ENCODE data around the gene INKA1. TPM values are rescaled to one million over a fixed set of nuclear protein-coding genes. Genes with fewer than 3 reads are reported as not detected.

Gene INKA1
- total RNA-seq, 1 experiment from 2014 or later, result 1.3 TPM

DNA sequence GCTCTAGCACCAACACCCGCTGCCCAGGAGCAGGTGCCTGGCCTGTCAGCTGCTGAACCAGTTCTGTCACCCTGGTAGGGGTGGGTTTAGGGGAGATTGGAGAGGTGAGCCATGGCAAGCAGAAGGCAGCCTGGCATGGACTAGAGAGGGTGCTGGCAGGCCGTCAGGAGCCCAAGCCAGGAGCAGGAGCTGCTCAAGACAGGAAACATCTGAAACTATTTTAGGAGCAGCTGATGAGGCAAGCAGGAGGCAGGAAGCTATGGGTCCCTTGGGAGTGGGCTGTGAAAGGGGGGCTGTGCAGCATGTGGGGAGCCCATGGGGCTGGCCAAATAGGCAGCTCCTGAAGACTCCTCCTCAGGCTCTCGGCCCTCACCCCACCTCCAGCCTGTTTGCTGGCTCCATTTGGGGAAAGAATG lies 2.3 kb downstream of the INKA1 start:
- Histone ChIP-seq H2AFZ (ENCODE audit: low read length) (no peak overlapping the region), H3K27me3 (ENCODE audit: low read length) (no peaks in the 10 kb centered on the region), H3K36me3 (ENCODE audit: low read depth, low read length) (no peaks in the 10 kb centered on the region), H3K4me1 (ENCODE audit: insufficient read depth, low read length) (peaks cover 12% of the 10 kb centered on the region; the same call in 1 of the 2 replicates), H3K4me2 (ENCODE audit: low read length) (no peak overlapping the region), H3K9ac (ENCODE audit: low read length) (no peak overlapping the region), H3F3A (ENCODE audit: low read length, unreplicated experiment) (no peaks in the 10 kb centered on the region), H3K27ac (ENCODE audit: low read length) (no peak overlapping the region), H3K4me3 (ENCODE audit: low read length) (no peak overlapping the region), H3K79me2 (ENCODE audit: low read length) (no peaks in the 10 kb centered on the region), H3K9me3 (ENCODE audit: low read length) (no peaks in the 10 kb centered on the region), H4K20me1 (ENCODE audit: low read length) (no peaks in the 10 kb centered on the region), H3K9me2 (replicated peaks; ENCODE audit: low read length) (no peaks in the 10 kb centered on the region)
- no peak for ATAC-seq
- intact Hi-C loops (cut with micrococcal nuclease), result no loop called here
- ChIA-PET POLR2A (ENCODE audit: unreplicated experiment) (no interaction called here), CTCF (no interaction called here)
- no peak for TF ChIP-seq EZH2 (IDR thresholded peaks at IDR 0.05; ENCODE audit: low read length, unreplicated experiment)
- peak; percentile 47 for DNase-seq
- no TSS peak for BruUV-seq (replicated peaks)

DNA sequence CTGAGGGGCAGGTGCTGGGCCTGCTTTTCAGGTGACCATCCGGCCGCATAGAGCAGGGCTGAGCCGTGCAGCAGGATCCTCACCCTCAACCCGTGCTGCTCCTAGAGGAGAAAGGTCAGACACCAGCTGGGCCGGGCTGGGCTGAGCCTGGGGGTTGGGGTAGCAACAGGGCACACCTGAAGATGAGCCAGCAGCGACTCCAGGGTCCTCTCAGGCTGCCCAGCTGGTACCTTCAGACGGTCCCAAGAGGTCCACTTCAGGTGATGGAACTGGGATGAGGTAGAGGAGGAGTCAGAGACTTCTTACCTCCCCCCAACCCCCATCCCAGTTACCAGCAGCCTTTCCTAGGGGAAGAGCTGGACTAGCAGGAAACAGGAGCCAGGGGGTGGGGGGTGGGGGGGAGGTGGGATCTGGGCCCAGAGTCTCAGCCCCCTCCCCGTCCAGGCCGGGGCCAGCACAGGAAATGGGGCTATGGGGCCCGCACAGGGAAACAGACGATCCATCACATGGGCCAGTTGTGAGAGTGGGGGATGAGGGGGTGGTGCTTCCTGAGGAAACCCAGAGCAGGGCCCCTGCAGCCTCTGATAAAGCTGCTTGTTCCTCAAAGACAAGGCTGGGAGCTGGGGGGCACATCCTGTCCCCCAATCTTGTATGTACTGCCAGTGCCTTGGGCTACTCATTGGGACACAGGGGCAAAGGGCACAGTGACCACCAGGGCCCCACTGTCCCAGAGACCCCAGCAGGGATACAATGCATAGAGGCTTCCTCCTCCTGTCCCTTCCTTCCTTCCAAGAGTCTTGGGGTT lies 3.0 kb downstream of the INKA1 start:
- Histone ChIP-seq H3K4me3 (ENCODE audit: low read length) (no peak overlapping the region), H3K27me3 (ENCODE audit: low read length) (no peaks in the 10 kb centered on the region), H3K36me3 (ENCODE audit: low read depth, low read length) (no peaks in the 10 kb centered on the region), H4K20me1 (ENCODE audit: low read length) (no peaks in the 10 kb centered on the region), H3K9me2 (replicated peaks; ENCODE audit: low read length) (no peaks in the 10 kb centered on the region), H3K4me1 (ENCODE audit: insufficient read depth, low read length) (peaks cover 12% of the 10 kb centered on the region; the same call in 1 of the 2 replicates), H3K79me2 (ENCODE audit: low read length) (no peaks in the 10 kb centered on the region), H3K9ac (ENCODE audit: low read length) (no peak overlapping the region), H3K27ac (ENCODE audit: low read length) (no peak overlapping the region), H2AFZ (ENCODE audit: low read length) (no peak overlapping the region), H3K9me3 (ENCODE audit: low read length) (no peaks in the 10 kb centered on the region), H3K4me2 (ENCODE audit: low read length) (no peak overlapping the region), H3F3A (ENCODE audit: low read length, unreplicated experiment) (no peaks in the 10 kb centered on the region)
- ChIA-PET POLR2A (ENCODE audit: unreplicated experiment) (no interaction called here), CTCF (no interaction called here)
- intact Hi-C loops (cut with micrococcal nuclease), result no loop called here
- TF ChIP-seq, protein P1, sequence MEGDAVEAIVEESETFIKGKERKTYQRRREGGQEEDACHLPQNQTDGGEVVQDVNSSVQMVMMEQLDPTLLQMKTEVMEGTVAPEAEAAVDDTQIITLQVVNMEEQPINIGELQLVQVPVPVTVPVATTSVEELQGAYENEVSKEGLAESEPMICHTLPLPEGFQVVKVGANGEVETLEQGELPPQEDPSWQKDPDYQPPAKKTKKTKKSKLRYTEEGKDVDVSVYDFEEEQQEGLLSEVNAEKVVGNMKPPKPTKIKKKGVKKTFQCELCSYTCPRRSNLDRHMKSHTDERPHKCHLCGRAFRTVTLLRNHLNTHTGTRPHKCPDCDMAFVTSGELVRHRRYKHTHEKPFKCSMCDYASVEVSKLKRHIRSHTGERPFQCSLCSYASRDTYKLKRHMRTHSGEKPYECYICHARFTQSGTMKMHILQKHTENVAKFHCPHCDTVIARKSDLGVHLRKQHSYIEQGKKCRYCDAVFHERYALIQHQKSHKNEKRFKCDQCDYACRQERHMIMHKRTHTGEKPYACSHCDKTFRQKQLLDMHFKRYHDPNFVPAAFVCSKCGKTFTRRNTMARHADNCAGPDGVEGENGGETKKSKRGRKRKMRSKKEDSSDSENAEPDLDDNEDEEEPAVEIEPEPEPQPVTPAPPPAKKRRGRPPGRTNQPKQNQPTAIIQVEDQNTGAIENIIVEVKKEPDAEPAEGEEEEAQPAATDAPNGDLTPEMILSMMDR (conservative IDR thresholded peaks at IDR 0.05; ENCODE audit: low read depth, low read length), result no peak
- no peak for TF ChIP-seq EZH2 (IDR thresholded peaks at IDR 0.05; ENCODE audit: low read length, unreplicated experiment)
- TF ChIP-seq EZH2phosphoT487 (IDR thresholded peaks at IDR 0.05; ENCODE audit: borderline replicate concordance, low read length), result no peak
- ATAC-seq (no peak), DNase-seq (no peak)
- no TSS peak for BruUV-seq (replicated peaks)

DNA sequence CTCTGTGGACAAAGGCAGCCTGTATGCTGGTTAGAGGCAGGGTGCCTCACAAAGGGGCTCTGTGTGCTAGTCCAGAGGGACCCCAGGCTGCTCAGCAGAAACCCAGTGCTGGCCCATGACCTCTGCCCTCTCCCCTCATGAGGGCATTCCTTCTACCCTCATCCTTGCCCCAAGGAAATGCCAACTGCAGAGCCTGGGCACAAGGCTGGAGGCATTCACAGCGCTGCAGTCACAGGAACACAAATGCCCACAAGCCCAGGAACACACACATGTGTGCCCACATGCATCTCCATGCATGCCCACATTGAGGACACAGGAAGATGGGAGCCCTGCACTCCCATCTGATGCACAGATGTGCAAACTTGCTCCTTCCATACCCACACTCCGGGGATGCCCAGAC lies 3.8 kb downstream of the INKA1 start:
- CTCF ChIA-PET, result no interaction called here
- no peak for DNase-seq

More for the DNA sequence above, 3.8 kb downstream of the INKA1 start:
- no peaks in the 10 kb centered on the region for H3K36me3 ChIP-seq (ENCODE audit: low read depth, low read length)
- no peaks in the 10 kb centered on the region for H3K9me3 ChIP-seq (ENCODE audit: low read length)
- BruUV-seq (replicated peaks), result no TSS peak
- TF ChIP-seq EZH2phosphoT487 (IDR thresholded peaks at IDR 0.05; ENCODE audit: borderline replicate concordance, low read length) (no peak), EZH2 (IDR thresholded peaks at IDR 0.05; ENCODE audit: low read length, unreplicated experiment) (no peak)
- TF ChIP-seq, protein P1 (conservative IDR thresholded peaks at IDR 0.05; ENCODE audit: low read depth, low read length), result no peak
- no peak overlapping the region for H3K4me2 ChIP-seq (ENCODE audit: low read length)
- no peak overlapping the region for H2AFZ ChIP-seq (ENCODE audit: low read length)
- H3K4me3 ChIP-seq (ENCODE audit: low read length), result no peak overlapping the region
- intact Hi-C loops (cut with micrococcal nuclease), result no loop called here
- peaks cover 12% of the 10 kb centered on the region; the same call in 1 of the 2 replicates for H3K4me1 ChIP-seq (ENCODE audit: insufficient read depth, low read length)
- POLR2A ChIA-PET (ENCODE audit: unreplicated experiment), result no interaction called here
- H3K79me2 ChIP-seq (ENCODE audit: low read length), result no peaks in the 10 kb centered on the region
- H4K20me1 ChIP-seq (ENCODE audit: low read length), result no peaks in the 10 kb centered on the region
- H3F3A ChIP-seq (ENCODE audit: low read length, unreplicated experiment), result no peaks in the 10 kb centered on the region
- ATAC-seq, result no peak
- H3K9me2 ChIP-seq (replicated peaks; ENCODE audit: low read length), result no peaks in the 10 kb centered on the region
- no peak overlapping the region for H3K9ac ChIP-seq (ENCODE audit: low read length)
- no peaks in the 10 kb centered on the region for H3K27me3 ChIP-seq (ENCODE audit: low read length)
- no peak overlapping the region for H3K27ac ChIP-seq (ENCODE audit: low read length)

Data from PC-3 (cell line).